Mononuclear cell (primary cell): ENCODE results near the gene GALNT9. TPM values are rescaled to one million over a fixed set of nuclear protein-coding genes. Genes with fewer than 3 reads are reported as not detected.

Experiments used
- H3K27me3 ChIP-seq: 2 replicates; pipeline ENCODE4 v1.6.0; 2011; ENCODE audit warnings: low read length, control low read depth; ENCODE audit not compliant: insufficient read depth
- H3K4me1 ChIP-seq: 2 replicates; pipeline ENCODE4 v1.5.1; 2011; ENCODE audit warnings: mild to moderate bottlenecking, low read length, control low read depth; ENCODE audit not compliant: insufficient read depth
- H3K4me3 ChIP-seq: 2 replicates; pipeline ENCODE4 v1.5.1; 2011; ENCODE audit warnings: mild to moderate bottlenecking, low read length, moderate library complexity
- H3K9me3 ChIP-seq: 2 replicates; pipeline ENCODE4 v1.5.1; 2011; ENCODE audit warnings: low read depth, mild to moderate bottlenecking, control low read depth, low read length
- total RNA-seq: library from RNA; depleted of rRNA; stranded (reverse); fragments of >200 nt; gene quantifications from one replicate; pipeline ENCODE4 v1.2.3, GENCODE V29; 2012

GALNT9 gene
- total RNA-seq, 1 donor = 0.63 TPM

DNA sequence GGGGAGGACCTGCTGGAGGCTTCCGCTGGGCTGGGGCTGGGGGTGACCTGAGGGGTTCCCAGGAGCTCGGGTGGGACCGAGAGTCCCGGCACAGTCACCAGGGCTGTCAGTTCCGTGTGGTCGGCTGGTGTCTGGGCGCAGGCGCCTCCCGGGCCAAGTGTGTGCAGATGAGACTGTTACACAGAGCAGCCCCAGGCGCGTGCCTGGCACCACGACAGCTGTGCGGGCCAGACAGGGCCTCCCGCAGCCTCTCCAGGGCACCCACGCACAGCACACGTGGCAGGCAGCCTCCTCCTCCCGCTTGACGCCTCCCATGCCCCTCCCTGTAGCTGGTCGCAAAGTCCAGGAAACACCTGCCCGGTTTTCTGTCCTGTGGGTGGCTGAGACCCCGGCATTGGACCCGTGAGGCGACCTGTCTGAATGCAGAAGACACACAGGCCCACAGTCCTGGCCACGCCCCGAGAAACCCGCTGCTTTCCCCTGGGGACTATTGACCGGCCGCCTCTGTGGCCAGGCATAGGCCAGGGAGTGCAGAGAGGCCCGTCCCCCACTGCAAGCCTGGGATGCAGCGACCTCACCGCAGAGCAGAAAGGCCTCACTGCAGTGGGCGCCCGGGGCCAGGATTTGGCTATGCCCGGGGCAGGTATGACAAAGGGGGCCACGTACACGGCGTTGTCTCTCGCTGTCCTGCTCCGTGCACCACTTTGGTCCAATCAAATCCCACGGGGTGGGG, 12.1 kb upstream of the GALNT9 start:
- Histone ChIP-seq H3K4me1 (no peaks in the 10 kb centered on the region), H3K4me3 (no peak overlapping the region), H3K9me3 (no peaks in the 10 kb centered on the region), H3K27me3 (no peaks in the 10 kb centered on the region)

DNA sequence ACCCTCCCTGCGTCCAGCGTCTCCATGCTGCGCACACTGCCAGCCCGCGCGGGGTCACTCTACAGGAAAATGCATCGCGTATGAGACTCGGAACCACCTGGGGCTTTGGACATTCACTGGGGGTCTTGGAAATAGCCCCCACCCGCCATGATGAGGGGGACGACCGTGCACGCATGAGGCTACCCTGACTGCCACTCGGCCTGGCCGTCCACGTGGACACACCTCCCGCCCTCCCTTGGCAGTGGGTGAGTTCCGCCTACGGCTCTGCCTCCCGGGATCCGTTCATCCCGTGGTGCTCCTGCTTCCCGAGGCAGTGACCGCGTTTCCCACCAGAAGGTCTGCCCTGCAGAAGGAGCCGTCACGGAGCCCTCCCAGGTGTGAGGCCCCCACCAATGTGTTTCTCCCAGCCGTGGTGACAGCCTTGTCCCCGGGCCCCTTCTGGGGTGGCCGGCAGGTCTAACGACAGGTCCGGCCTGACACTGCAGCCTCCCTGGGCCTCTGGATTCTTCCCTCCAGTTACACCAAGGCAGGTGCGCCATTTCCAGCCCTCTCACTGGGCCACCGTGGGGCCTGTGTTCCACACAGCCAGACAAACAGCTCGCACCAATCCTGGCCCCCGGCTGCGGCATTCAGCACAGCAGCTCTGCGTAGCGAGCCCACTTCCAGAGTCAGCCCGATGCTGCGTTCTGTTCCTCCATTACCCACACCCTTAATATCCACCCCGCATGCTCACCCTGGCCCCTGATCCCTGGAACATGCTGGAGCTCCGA, 11.1 kb upstream of the GALNT9 start:
- Histone ChIP-seq H3K4me1 (no peaks in the 10 kb centered on the region), H3K4me3 (no peak overlapping the region), H3K27me3 (no peaks in the 10 kb centered on the region), H3K9me3 (no peaks in the 10 kb centered on the region)

DNA sequence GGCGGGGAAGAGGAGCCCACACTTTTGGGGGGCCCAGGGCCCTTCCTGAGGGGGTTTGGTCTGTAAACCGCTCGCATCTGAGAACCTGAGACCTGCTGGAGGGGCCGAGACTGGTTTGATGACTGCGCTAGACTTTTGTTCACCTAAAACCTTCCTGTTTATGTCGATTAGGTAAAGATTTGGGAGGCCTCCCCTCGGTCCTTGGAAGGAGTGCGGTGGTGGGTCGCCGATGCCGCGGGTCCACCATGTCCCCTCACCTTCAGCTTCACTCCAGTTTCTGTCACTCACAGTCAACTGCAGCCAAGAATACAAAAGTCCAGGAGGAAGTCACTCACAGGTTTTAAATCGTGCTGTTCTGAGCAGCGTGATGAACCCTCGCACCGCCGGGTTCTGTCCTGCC, 10.5 kb upstream of the GALNT9 start:
- Histone ChIP-seq H3K27me3 (no peaks in the 10 kb centered on the region), H3K9me3 (no peaks in the 10 kb centered on the region), H3K4me3 (no peak overlapping the region), H3K4me1 (no peaks in the 10 kb centered on the region)

DNA sequence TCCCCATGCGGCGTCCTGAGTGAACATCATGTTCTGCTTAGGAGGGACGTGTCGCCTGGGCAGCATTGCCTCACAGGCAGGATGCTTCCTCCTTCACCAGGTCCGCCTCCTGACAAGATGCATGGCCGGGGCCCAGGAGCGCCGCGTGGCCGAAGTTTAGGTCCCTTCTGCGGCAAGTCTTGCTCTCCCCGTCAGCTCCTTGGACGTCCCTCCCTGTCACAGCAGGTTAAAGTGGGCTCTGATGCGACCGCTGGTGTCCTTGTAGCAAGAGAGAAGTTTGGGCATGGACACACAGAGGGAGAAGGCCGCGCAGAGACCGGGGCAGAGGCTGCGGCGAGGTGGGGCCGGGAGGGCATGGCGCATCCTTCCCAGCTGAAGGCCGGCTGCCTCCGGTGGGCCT, 9.4 kb upstream of the GALNT9 start:
- Histone ChIP-seq H3K4me3 (no peak overlapping the region), H3K27me3 (no peaks in the 10 kb centered on the region), H3K4me1 (no peaks in the 10 kb centered on the region), H3K9me3 (no peaks in the 10 kb centered on the region)

DNA sequence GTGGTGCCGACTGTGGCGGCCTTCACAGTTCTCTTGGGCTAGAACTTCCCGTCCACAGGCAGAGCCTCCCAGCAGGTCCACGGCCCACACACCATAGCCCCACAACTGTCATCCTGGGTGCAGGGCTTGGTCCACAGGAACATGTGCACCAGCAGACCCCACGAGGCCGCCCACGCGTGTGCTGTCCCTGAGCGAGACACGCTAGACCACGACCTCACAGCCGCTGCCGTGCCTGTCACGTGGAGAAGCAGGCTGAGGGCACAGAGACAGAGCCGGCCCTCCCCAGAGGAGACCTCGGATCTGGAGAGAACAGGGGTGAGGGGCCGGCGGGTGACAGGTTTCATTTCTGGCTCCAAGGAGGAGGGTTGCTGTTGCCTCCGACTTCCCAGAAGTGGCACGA, 8.9 kb upstream of the GALNT9 start:
- Histone ChIP-seq H3K4me1 (no peaks in the 10 kb centered on the region), H3K27me3 (no peaks in the 10 kb centered on the region), H3K4me3 (no peak overlapping the region), H3K9me3 (no peaks in the 10 kb centered on the region)

DNA sequence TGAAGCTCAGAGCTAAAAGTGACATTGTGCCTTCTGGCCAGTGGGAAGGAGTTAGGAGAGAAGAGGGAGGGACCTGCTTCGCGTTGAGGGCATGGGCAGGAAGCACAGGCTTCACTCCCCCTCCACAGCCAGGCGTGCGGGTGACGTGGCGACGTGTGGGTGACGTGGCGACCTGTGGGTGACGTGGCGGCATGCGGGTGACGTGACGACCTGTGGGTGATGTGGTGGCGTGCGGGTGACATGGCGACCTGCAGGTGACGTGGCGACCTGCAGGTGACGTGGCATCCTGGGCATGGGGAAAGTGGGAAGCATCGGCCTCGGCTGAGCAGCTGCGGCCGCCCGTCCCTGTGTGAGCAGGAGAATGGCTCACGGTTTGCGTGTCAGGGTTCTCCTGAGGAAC, 8.2 kb upstream of the GALNT9 start:
- Histone ChIP-seq H3K4me1 (no peaks in the 10 kb centered on the region), H3K4me3 (no peak overlapping the region), H3K9me3 (no peaks in the 10 kb centered on the region), H3K27me3 (no peaks in the 10 kb centered on the region)

DNA sequence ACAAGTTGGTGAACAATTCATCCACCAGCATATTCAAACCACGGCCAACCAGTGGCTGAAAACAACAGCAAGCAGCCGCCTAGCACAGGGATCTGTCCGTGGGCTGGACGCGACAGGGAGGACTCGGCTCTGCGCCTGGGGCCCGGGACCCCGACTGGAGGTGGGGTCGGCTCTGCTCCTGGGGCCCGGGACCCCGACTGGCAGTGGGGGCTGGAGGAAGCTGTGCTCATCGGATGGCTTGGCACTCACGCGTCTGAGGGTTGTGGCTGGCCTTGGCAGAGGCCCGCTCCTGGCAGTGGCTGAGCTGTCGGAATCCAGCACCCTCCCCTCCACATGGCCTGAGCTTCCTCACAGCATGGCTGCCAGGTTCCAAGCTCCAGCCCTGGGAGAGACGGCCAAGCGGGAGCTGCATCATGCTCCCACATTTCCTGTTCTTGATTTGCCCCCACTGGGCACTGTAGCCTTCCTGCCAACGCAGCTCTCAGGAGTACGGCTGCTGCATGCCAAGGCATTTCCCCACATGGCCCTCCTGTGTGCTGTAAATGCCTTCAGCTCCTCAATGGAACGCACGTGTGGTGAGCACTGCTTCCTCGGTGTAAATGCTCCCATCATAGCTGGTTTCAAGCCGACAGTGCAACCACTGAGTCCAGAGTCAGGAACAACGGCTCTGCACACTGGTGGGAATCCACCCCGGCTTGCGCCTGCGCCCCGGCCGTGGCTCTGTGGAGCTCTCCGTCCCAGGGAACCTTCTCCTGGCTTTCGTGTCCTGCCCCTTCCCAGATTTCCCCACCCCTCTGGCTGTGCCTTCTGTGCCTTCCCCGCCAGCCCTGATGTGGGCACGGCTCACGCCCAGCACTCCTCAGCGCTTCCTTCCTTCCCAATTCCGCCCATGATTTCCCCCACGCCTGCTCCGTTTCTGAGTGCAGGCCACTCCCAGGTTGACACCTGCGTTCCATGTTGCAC, 7.3 kb upstream of the GALNT9 start:
- no peak overlapping the region for H3K4me3 ChIP-seq
- H3K27me3 ChIP-seq = peaks cover 1% of the 10 kb centered on the region
- H3K4me1 ChIP-seq = no peaks in the 10 kb centered on the region
- no peaks in the 10 kb centered on the region for H3K9me3 ChIP-seq

DNA sequence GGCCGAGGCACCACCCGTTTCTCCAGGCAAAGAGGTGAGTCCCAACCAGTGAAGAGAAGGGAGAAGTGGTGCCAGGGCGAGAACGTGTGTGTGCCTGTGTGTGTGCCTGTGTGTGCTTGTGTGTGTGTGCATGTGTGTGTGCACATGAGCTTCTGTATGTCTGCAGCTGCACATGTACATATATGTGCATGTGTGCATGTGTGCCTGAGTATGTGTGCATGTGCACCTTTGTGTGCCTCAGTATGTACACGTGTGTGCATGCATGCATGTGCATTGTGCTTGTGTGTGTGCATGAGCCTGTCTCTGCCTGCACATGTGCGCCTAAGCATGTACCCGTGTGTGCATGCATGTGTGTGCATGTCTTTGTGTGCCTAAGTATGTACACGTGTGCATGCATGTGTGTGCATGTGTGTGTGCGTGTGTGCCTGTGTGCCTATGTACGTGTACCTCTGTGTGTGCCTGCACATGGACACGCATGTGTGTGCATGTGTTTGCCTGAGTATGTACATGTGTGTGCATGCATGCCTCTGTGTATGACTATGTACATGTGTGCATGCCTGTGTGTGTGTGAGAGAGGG, 5.9 kb upstream of the GALNT9 start:
- Histone ChIP-seq H3K27me3 (peaks cover 12% of the 10 kb centered on the region), H3K4me1 (no peaks in the 10 kb centered on the region)

DNA sequence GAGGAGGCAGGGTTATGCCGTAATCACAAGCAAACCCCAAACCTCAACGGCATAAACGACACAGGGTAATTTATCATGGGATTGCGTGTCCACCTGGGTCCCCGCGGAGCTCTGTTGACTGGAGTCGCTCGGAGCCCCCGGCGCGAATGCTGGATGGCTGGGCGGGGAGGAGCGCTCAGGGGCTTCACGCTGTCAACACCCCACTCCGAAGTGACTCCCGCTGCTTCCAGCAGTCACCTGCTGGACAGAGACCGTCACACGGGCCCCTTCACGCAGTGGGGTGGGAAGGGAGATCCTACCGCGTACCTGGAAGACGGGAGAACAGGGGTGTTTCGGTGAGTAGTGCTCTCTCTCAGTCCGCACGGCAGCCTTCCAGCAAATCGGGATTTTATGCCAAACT, 4.4 kb upstream of the GALNT9 start:
- H3K27me3 ChIP-seq = peaks cover 17% of the 10 kb centered on the region
- H3K9me3 ChIP-seq = no peaks in the 10 kb centered on the region
- H3K4me3 ChIP-seq = no peak overlapping the region

More for the DNA sequence above, 5.9 kb upstream of the GALNT9 start:
- Histone ChIP-seq H3K4me3 (no peak overlapping the region), H3K9me3 (no peaks in the 10 kb centered on the region)

DNA sequence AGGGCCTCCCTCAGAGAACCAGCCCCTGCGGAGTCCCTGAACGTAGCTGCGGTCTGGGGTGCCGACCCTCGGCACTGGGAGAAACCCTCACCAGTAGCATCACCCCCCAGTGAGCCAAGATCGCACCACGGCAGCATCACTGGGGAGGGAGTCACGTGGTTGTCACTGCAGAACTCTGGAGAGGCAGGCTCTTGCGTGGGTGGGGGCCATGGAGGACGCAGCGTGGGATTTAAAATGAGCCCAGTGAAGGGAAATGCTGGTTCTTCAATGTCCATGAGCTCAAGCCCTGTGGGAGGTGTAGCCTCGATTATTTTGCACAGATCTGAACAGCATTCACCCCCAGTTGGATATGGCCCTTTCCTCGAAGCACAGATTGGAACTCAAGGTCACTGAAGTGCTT, 3.9 kb upstream of the GALNT9 start:
- Histone ChIP-seq H3K4me3 (no peak overlapping the region), H3K4me1 (no peaks in the 10 kb centered on the region), H3K9me3 (no peaks in the 10 kb centered on the region), H3K27me3 (peaks cover 20% of the 10 kb centered on the region)

More for the DNA sequence above, 4.4 kb upstream of the GALNT9 start:
- H3K4me1 ChIP-seq = no peaks in the 10 kb centered on the region

DNA sequence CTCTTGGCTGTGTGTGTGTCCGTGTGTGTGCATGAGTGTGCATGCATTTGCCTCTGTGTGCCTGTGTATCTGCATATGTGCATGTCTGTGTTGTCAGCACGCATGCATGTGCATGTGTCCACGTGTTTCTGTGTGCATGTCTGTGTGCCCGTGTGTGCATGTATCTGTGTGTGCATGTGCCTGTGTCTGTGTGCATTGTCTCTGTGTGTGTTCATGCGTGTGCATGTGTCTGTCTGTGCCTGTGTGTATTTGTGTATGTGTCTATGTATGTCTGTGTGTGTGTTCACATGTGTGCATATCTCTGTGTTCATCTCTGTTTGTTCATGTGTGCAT, 1.1 kb upstream of the GALNT9 start:
- Histone ChIP-seq H3K27me3 (peaks cover 24% of the 10 kb centered on the region), H3K9me3 (no peaks in the 10 kb centered on the region), H3K4me3 (no peak overlapping the region), H3K4me1 (no peaks in the 10 kb centered on the region)

DNA sequence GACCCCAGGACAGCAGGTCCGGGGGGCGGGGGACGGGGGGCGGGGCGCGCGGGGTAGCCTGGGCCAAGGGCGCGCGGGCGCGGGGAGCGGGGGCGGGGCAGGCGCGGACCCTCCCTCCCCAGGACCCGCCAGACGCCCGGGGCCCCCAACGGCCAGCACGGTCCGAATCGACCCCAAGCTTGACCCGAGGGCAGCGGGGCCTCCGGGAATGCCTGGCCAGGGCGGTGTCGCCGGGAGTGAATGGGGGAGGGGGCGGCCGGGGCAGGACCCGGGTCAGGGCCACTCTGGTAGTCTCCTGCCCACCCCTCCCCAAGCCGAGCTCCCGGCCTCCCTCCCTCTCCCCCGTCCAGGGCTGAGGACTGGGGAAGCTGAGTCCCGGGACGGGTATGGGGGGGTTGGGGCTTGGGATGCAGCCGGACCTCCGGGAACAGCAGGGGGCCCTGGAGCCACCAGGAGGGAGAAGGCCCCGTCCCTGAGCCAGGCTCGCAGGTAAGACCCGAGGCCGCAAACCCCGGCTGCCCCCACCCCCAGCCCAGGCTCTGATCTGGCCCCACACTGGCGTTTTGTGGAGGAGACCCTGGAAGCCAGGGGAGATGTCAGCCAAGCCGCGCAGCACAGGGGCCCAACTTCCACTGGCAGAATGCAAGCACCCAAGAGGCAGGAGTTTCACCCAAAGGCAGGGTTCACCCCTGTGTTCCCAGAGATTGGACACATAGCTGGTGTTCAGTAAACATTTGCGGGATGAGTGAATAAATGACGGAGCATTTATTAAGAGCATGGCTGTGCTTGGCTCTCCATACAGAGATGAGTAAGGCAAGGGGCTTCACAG, 545 bp upstream of the GALNT9 start:
- Histone ChIP-seq H3K4me1 (no peaks in the 10 kb centered on the region), H3K9me3 (no peaks in the 10 kb centered on the region), H3K4me3 (no peak overlapping the region), H3K27me3 (peaks cover 24% of the 10 kb centered on the region)

DNA sequence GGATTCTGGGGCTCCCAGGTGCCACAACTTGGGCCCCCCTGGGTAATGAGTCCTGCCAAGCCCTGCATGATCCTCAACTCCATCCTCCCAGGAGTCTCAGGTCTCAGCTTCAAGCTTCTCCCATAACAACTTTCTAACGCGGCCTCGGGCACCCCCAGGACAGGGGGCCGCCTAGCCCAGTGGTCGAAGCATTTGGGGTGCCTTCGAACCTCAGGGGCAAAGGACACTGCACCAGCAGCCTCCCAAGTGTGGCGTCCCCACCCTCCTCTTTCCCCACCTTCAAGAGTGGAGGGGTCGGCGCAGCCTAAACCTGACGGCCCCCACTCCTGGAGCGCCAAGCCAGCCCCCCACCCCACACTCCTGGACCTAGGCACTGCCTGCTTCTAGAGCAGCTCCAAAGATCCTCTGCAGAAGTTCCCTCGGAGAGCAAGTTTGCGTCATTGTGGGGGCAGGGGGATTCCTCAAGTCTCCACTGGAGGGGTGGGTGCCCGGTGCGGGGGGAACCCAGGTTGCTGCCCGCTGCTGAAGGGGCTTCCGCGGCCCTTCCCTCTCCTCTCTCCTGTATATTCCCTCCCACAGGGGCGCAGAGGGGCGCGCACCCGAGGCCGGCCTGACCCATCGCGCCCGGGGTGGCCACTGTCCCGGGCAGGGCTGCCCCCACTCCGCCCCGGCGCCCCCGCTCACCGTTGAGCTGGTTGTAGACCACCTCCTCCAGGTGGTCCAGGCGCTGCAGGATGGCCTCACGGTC, 933 bp downstream of the GALNT9 start:
- H3K4me3 ChIP-seq = no peak overlapping the region
- peaks cover 24% of the 10 kb centered on the region for H3K27me3 ChIP-seq
- H3K9me3 ChIP-seq = no peaks in the 10 kb centered on the region
- H3K4me1 ChIP-seq = no peaks in the 10 kb centered on the region
